Nephron progenitor cell (in vitro differentiated cells): ENCODE measurements around the gene PKIG.
A peak's percentile ranks its signal among the peaks of the same experiment; 100 is the strongest.

ENCODE experiments used
- DNase-seq: peaks from one replicate; pipeline ENCODE4 v3.0.0; 2021
- H3K27ac Mint-ChIP-seq: 2 replicates; pipeline ENCODE4 v1.8.0; 2021; ENCODE audit warnings: mild to moderate bottlenecking, moderate library complexity, mixed read lengths
- H3K27me3 Mint-ChIP-seq: 2 replicates; pipeline ENCODE4 v1.8.0; 2021; ENCODE audit warnings: mild to moderate bottlenecking, low read depth, mixed read lengths; ENCODE audit not compliant: poor library complexity
- H3K36me3 Mint-ChIP-seq: 2 replicates; pipeline ENCODE4 v1.8.0; 2021; ENCODE audit warnings: low read depth, mixed read lengths
- H3K4me1 Mint-ChIP-seq: 2 replicates; pipeline ENCODE4 v1.8.0; 2021; ENCODE audit warnings: mixed read lengths
- H3K4me3 Mint-ChIP-seq: 2 replicates; pipeline ENCODE4 v1.8.0; 2021; ENCODE audit warnings: mild to moderate bottlenecking, moderate library complexity, mixed read lengths
- H3K9me3 Mint-ChIP-seq: 2 replicates; pipeline ENCODE4 v1.8.0; 2021; ENCODE audit warnings: mild to moderate bottlenecking, moderate library complexity, mixed read lengths
- CTCF ChIP-seq: fragments of 200-600 bp; sonication (generic); IDR thresholded peaks from 2 replicates; pipeline ENCODE4 v1.5.0; 2021; ENCODE audit warnings: antibody characterized with exemption

Gene PKIG

GRCh38 chr20:44643154-44643519 is 60.8 kb downstream of the PKIG start:
- Mint-ChIP-seq H3K27me3 (peaks cover 3% of the 10 kb centered on the region), H3K9me3 (peaks cover 15% of the 10 kb centered on the region), H3K4me1 (peaks cover 57% of the 10 kb centered on the region), H3K36me3 (peaks cover 27% of the 10 kb centered on the region), H3K4me3 (no peak overlapping the region), H3K27ac (no peak overlapping the region)
- TF ChIP-seq CTCF: no peak
- DNase-seq: no peak

- H3K27me3 Mint-ChIP-seq: peaks cover 3% of the 10 kb centered on the region
- H3K9me3 Mint-ChIP-seq: peaks cover 15% of the 10 kb centered on the region
- peak overlapping the region; percentile 56 for H3K4me3 Mint-ChIP-seq
- peaks cover 23% of the 10 kb centered on the region for H3K36me3 Mint-ChIP-seq
- peak; percentile 50 for DNase-seq
- H3K4me1 Mint-ChIP-seq: peaks cover 53% of the 10 kb centered on the region
- no peak for TF ChIP-seq CTCF
- peak overlapping the region; percentile 99 for H3K27ac Mint-ChIP-seq
Measured at GRCh38 chr20:44643596-44644229, 61.3 kb downstream of the PKIG start.

- H3K4me3 Mint-ChIP-seq: peak overlapping the region; percentile 56
- no peak for TF ChIP-seq CTCF
- H3K27ac Mint-ChIP-seq: peak overlapping the region; percentile 99
- H3K9me3 Mint-ChIP-seq: peaks cover 11% of the 10 kb centered on the region
- peaks cover 3% of the 10 kb centered on the region for H3K27me3 Mint-ChIP-seq
- peaks cover 48% of the 10 kb centered on the region for H3K4me1 Mint-ChIP-seq
- peaks cover 18% of the 10 kb centered on the region for H3K36me3 Mint-ChIP-seq
- DNase-seq: no peak
Measured at GRCh38 chr20:44644230-44644617, 61.8 kb downstream of the PKIG start.

- H3K9me3 Mint-ChIP-seq: peaks cover 8% of the 10 kb centered on the region
- no peak overlapping the region for H3K4me3 Mint-ChIP-seq
- H3K4me1 Mint-ChIP-seq: peaks cover 48% of the 10 kb centered on the region
- H3K27me3 Mint-ChIP-seq: peaks cover 3% of the 10 kb centered on the region
- peaks cover 15% of the 10 kb centered on the region for H3K36me3 Mint-ChIP-seq
- H3K27ac Mint-ChIP-seq: peak overlapping the region; percentile 87
- no peak for DNase-seq
- no peak for TF ChIP-seq CTCF
Measured at GRCh38 chr20:44644667-44645131, 62.3 kb downstream of the PKIG start.

GRCh38 chr20:44646023-44646640 is 63.8 kb downstream of the PKIG start:
- TF ChIP-seq CTCF: no peak
- H3K36me3 Mint-ChIP-seq: peaks cover 4% of the 10 kb centered on the region
- H3K4me1 Mint-ChIP-seq: peaks cover 50% of the 10 kb centered on the region
- DNase-seq: no peak
- no peak overlapping the region for H3K4me3 Mint-ChIP-seq
- peak overlapping the region; percentile 91 for H3K27ac Mint-ChIP-seq
- peaks cover 8% of the 10 kb centered on the region for H3K27me3 Mint-ChIP-seq
- no peaks in the 10 kb centered on the region for H3K9me3 Mint-ChIP-seq
